HAP-1 (cell line): ENCODE data around the gene LILRB2.
"Not testable (repeated sequence)": the region's sequence is repeated elsewhere in the genome, so short reads cannot be mapped to it uniquely, and the experiment has no call there.

Source experiments
- DNase-seq, 2 experiments: peaks; one replicate each; pipeline ENCODE4 v3.0.0-alpha.2; 2016 to 2020; ENCODE audit warnings: low spot score in 2 of 2
- H3K27me3 ChIP-seq: fragments of 250-450 bp; sonication (Bioruptor Pico); 2 replicates; pipeline ENCODE4 v1.5.1; 2020; ENCODE audit warnings: low read depth, mild to moderate bottlenecking, moderate library complexity
- H3K36me3 ChIP-seq: fragments of 250-450 bp; sonication (Bioruptor Pico); replicated peaks from 2 replicates; pipeline ENCODE4 v1.5.1; 2020; ENCODE audit warnings: mild to moderate bottlenecking
- H3K4me1 ChIP-seq: fragments of 250-450 bp; sonication (Bioruptor Pico); 2 replicates; pipeline ENCODE4 v1.5.1; 2020; ENCODE audit warnings: mild to moderate bottlenecking
- H3K4me3 ChIP-seq: fragments of 250-450 bp; sonication (Bioruptor Pico); 2 replicates; pipeline ENCODE4 v1.5.1; 2020; ENCODE audit warnings: mild to moderate bottlenecking, moderate library complexity
- H3K9me3 ChIP-seq: fragments of 250-450 bp; sonication (Bioruptor Pico); 2 replicates; pipeline ENCODE4 v1.5.1; 2020; ENCODE audit warnings: mild to moderate bottlenecking, moderate library complexity
- in situ Hi-C: fragments of 300-500 bp; cut with MboI; formaldehyde crosslinking; loops from 3 replicates; pipeline ENCODE4 v1.14.3; 2020; ENCODE audit warnings: low sequenced_read_pairs, inconsistent platforms, mixed read lengths

Gene LILRB2

DNA sequence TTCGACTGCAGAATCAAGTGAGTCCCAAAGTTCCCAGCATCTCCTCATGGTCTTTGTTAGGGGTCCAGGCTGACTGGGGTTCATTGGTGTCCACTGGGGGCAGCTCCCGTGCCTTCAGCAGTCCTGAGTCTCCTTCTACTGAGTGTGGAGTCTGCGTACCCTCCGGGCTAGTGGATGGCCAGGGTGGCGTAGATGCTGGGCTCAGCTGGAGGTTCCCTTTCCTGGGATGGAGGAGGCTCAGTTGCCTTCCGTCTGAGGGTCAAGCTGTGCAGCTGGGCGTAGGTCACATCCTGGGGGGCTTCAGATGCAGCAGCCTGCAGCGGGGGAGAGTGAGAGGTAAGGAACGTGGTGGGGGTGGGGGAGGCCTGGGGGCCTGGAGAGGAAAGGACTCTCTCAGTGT is 6.4 kb downstream of the LILRB2 start:
- H3K36me3 ChIP-seq, in situ Hi-C loops, H3K4me1 ChIP-seq, H3K4me3 ChIP-seq, DNase-seq, H3K27me3 ChIP-seq, H3K9me3 ChIP-seq: not testable (repeated sequence)

DNA sequence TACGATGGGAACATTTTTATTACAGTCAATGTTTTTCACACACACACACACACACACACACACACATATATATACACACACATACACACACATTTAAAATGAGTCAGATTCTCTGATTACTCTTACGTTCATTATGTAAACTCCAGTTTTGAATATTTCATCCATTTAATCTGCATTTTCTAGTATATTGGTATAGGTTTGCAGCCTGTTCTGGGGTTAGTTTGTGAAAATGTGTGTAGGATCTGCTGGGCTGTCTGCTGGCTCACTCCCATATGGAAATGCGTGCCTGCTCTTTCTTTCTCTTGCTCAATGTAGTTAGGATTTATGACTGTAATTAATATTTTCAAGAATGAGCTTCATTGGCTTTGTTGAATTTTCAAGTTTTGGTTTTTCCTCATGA is 7.1 kb downstream of the LILRB2 start:
- DNase-seq, result no peak
- Histone ChIP-seq H3K4me1 (no peaks in the 10 kb centered on the region), H3K4me3 (no peak overlapping the region), H3K9me3 (no peaks in the 10 kb centered on the region), H3K36me3 (no peaks in the 10 kb centered on the region), H3K27me3 (peaks cover 7% of the 10 kb centered on the region; the same call in 1 of the 2 replicates)
- in situ Hi-C loops, result no loop called here

DNA sequence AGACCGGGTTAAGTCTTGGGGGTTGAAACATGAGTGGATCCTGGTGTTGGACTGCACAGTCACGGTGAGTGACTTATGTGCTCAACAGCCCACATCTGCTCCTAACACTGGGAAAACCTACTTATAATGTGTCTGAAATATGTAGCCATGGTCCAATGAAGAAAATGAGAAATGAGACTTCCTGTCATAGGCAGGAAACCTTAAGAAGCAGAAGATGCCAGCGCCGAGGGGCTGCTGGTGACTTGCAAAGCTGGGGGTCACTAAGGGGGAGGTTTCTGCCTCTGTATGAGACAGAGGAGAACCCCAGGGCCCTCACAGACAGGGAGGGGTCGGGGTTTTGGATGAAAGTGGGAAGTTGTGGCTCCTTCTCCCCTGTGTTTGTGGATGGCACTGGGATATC is 8.7 kb downstream of the LILRB2 start:
- peaks cover 11% of the 10 kb centered on the region; the same call in 1 of the 2 replicates for H3K27me3 ChIP-seq
- DNase-seq, in situ Hi-C loops, H3K9me3 ChIP-seq, H3K36me3 ChIP-seq, H3K4me1 ChIP-seq, H3K4me3 ChIP-seq: not testable (repeated sequence)

- H3K36me3 ChIP-seq, H3K9me3 ChIP-seq, H3K4me3 ChIP-seq, in situ Hi-C loops, H3K4me1 ChIP-seq, DNase-seq: not testable (repeated sequence)
- H3K27me3 ChIP-seq, result peaks cover 11% of the 10 kb centered on the region; the same call in 1 of the 2 replicates
These were observed 9.3 kb downstream of the LILRB2 start for GRCh38 chr19:54271587-54271986.

GRCh38 chr19:54271106-54271505 is 9.8 kb downstream of the LILRB2 start:
- Histone ChIP-seq H3K27me3 (peaks cover 8% of the 10 kb centered on the region; the same call in 1 of the 2 replicates), H3K4me1 (no peaks in the 10 kb centered on the region), H3K9me3 (no peaks in the 10 kb centered on the region), H3K36me3 (no peaks in the 10 kb centered on the region), H3K4me3 (no peak overlapping the region)
- in situ Hi-C loops, result no loop called here
- no peak for DNase-seq

DNA sequence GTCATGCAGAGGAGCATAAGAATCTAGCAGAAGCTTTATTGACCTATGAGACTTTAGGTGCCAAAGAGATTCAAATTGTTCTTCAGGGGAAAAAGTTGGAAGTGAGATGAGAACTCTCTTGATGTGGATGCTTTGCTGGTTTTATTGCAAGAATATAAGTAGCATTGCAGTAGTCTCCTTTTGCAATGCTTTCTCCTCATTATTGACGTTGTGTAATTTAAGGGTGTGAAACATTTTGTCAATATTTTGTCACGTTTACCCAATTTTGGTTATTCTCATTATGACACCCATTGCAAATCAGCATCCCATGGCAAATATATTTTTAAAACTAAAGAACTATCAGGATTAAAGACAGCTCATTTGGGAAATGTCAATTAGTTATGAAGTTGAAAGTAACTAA is 12.0 kb downstream of the LILRB2 start:
- in situ Hi-C loops, result no loop called here
- Histone ChIP-seq H3K27me3 (peaks cover 10% of the 10 kb centered on the region; the same call in 1 of the 2 replicates), H3K36me3 (no peaks in the 10 kb centered on the region), H3K4me1 (no peaks in the 10 kb centered on the region), H3K9me3 (no peaks in the 10 kb centered on the region), H3K4me3 (no peak overlapping the region)
- no peak for DNase-seq

DNA sequence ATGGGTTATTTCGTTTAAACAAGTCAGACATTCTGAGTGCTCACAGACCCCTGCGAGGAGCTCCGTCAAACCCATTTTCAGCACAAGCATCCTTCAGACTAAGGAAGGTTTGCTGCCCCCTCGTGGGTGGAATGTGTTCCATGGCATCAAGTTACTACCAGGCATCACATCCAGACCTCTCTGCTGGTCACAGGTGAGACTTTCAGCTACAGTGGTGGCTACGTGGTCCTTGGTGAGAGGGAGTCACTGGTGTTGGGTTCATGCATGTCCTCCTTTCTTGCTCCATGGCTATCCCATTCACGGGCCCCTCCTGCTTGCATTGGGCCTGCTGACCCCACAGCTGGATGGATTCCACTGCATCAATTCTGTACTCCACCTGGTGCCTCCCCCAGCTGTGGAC is 14.8 kb downstream of the LILRB2 start:
- peak; percentile 32 to 89 for DNase-seq
- Histone ChIP-seq H3K4me3 (no peak overlapping the region), H3K4me1 (no peaks in the 10 kb centered on the region), H3K27me3 (peaks cover 11% of the 10 kb centered on the region; the same call in 1 of the 2 replicates), H3K9me3 (no peaks in the 10 kb centered on the region), H3K36me3 (no peaks in the 10 kb centered on the region)
- in situ Hi-C loops, result no loop called here

GRCh38 chr19:54262470-54262869 is 18.4 kb downstream of the LILRB2 start:
- Histone ChIP-seq H3K9me3 (no peaks in the 10 kb centered on the region), H3K27me3 (peaks cover 14% of the 10 kb centered on the region), H3K4me1 (no peaks in the 10 kb centered on the region), H3K4me3 (no peak overlapping the region), H3K36me3 (no peaks in the 10 kb centered on the region)
- DNase-seq, result no peak
- in situ Hi-C loops, result no loop called here

- Histone ChIP-seq H3K9me3 (no peaks in the 10 kb centered on the region), H3K27me3 (peaks cover 17% of the 10 kb centered on the region), H3K36me3 (no peaks in the 10 kb centered on the region), H3K4me3 (no peak overlapping the region), H3K4me1 (no peaks in the 10 kb centered on the region)
- in situ Hi-C loops, result no loop called here
- peak in 1 of 2 experiments; percentile 5 for DNase-seq
These were observed 18.8 kb downstream of the LILRB2 start for GRCh38 chr19:54262066-54262465.

GRCh38 chr19:54257116-54257480 is 23.8 kb downstream of the LILRB2 start, which contains the start of gene LILRB5:
LILRB5 (minus strand) TSS chr19:54257273; CDS start chr19:54257193, 80 bp downstream.
- DNase-seq, result no peak
- Histone ChIP-seq H3K4me1 (no peaks in the 10 kb centered on the region), H3K36me3 (no peaks in the 10 kb centered on the region), H3K4me3 (no peak within 1 kb of the TSS), H3K27me3 (peaks cover 35% of the 10 kb centered on the region), H3K9me3 (no peaks in the 10 kb centered on the region)
- in situ Hi-C loops, result no loop called here

DNA sequence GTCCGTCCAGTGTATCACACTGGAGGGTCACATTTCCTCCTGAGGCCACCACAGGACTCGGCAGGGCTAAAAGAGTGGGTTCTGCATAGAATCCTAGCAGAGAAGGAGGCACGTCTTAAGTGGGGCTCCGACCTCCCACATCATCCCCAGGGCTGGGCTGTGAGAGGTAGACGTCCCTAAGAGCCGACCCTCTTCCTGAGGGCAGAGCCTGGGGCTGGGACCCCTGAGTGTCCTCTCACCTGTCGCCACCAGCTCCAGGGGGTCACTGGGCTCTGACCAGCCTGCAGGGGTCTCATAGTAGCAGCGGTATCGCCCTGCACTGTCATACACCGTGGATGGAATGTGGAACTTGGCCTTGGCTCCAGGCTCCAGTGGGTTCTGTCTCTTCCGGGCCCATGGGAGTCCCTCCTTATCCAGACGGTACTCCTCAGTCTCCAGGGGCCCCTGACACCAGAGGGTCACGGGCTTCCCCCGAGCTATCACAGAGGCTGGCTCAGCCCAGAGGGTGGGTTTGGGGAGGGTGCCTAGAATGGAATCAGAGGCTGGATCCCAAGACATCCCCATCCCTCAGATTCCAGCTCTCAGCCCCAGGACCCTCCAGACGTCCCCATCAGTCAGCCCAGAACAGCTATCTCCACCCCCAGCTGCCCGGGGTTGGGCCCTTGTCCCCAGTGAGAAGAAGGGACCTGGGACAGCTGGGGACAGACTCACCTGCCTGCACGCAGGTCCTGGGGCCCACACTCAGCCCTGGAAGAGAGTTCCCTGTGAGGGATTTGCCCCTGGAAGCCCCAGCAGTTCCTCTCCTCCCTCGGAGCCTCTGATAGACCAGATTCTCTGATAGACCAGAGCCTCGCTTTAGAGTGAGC is 24.4 kb downstream of the LILRB2 start:
- Histone ChIP-seq H3K4me1 (no peaks in the 10 kb centered on the region), H3K9me3 (no peaks in the 10 kb centered on the region), H3K27me3 (peaks cover 37% of the 10 kb centered on the region), H3K36me3 (no peaks in the 10 kb centered on the region), H3K4me3 (no peak overlapping the region)
- in situ Hi-C loops, result no loop called here
- no peak for DNase-seq

- DNase-seq, result no peak
- Histone ChIP-seq H3K9me3 (no peaks in the 10 kb centered on the region), H3K36me3 (no peaks in the 10 kb centered on the region), H3K4me1 (no peaks in the 10 kb centered on the region), H3K27me3 (peaks cover 39% of the 10 kb centered on the region), H3K4me3 (no peak overlapping the region)
- in situ Hi-C loops, result no loop called here
These were observed 25.7 kb downstream of the LILRB2 start for GRCh38 chr19:54255105-54255775.

GRCh38 chr19:54254195-54254906 is 26.6 kb downstream of the LILRB2 start:
- Histone ChIP-seq H3K4me1 (no peaks in the 10 kb centered on the region), H3K36me3 (no peaks in the 10 kb centered on the region), H3K4me3 (no peak overlapping the region), H3K9me3 (no peaks in the 10 kb centered on the region), H3K27me3 (peaks cover 46% of the 10 kb centered on the region)
- no peak for DNase-seq
- in situ Hi-C loops, result no loop called here
